HCT116 (cell line): ENCODE measurements around the gene CYTL1. TPM values are rescaled to one million over a fixed set of nuclear protein-coding genes. Genes with fewer than 3 reads are reported as not detected.

ENCODE experiments used
- ATAC-seq: fragments of 200-7000 bp; cut with Tn5 transposase; 2 replicates; pipeline ENCODE4 v1.9.1; 2020; ENCODE audit warnings: mild to moderate bottlenecking, moderate library complexity
- BruUV-seq: library from RNA; stranded (reverse); fragments of 400-500 nt; replicated peaks from 2 replicates; lab custom pipeline; 2021; lab: Mats Ljungman, UMichigan
- CTCF ChIA-PET: fragments of 300-600 bp; sonication (Branson Sonifier 250); formaldehyde crosslinking; loops from one replicate; lab custom pipeline; 2021; ENCODE audit warnings: antibody characterized with exemption; lab: Charles Lee
- POLR2A ChIA-PET: fragments of 300-600, 350-600 bp; sonication (Branson Sonifier 250); formaldehyde crosslinking; loops from one replicate; lab custom pipeline; 2021; ENCODE audit warnings: antibody characterized with exemption; lab: Charles Lee
- RAD21 ChIA-PET, 2 experiments: fragments of 300-600 bp; sonication (Branson Sonifier 250); formaldehyde crosslinking; loops; one replicate each; lab custom pipeline; 2023; ENCODE audit warnings: low total read pairs in 2 of 2; ENCODE audit not compliant: uncharacterized antibody in 2 of 2, unreplicated experiment in 2 of 2, low non-redundant PET in 1 of 2; lab: Charles Lee
- DNase-seq: peaks from one replicate; pipeline ENCODE4 v3.0.0-alpha.2; 2010; ENCODE audit warnings: low read depth, low spot score
- H2AFZ ChIP-seq: fragments of 200-600 bp; shearing (Covaris generic), sonication (generic); 2 replicates; pipeline ENCODE4 v1.6.1; 2017; ENCODE audit warnings: low read depth, mixed run types, mixed read lengths, antibody characterized with exemption, low read length; ENCODE audit not compliant: poor library complexity, severe bottlenecking
- H3K27ac ChIP-seq: 2 replicates; pipeline ENCODE4 v1.5.1; 2012; ENCODE audit warnings: low read depth, low read length
- H3K27me3 ChIP-seq: fragments of 200-600 bp; sonication (generic); 2 replicates; pipeline ENCODE4 v1.6.1; 2016; ENCODE audit warnings: mixed run types, low read length, mixed read lengths; ENCODE audit not compliant: insufficient read depth
- H3K36me3 ChIP-seq, 2 experiments: fragments of 200-500 bp in 1 of 2; fragments of 200-600 bp in 1 of 2; sonication (Bioruptor generic) in 1 of 2; sonication (generic) in 1 of 2; 2 replicates each; pipeline versions ENCODE4 v1.5.1 to v1.6.1; 2014 to 2016; ENCODE audit warnings: low read length in 2 of 2, inconsistent platforms in 1 of 2, mixed read lengths in 1 of 2, mixed run types in 1 of 2; ENCODE audit not compliant: insufficient read depth in 2 of 2, control insufficient read depth in 1 of 2
- H3K4me1 ChIP-seq, 2 experiments: fragments of 200-600 bp in 1 of 2; sonication (generic) in 1 of 2; 2 replicates each; pipeline versions ENCODE4 v1.5.1 to v1.6.1; 2012 to 2017; ENCODE audit warnings: low read length in 2 of 2, inconsistent platforms in 1 of 2, mild to moderate bottlenecking in 1 of 2, mixed read lengths in 1 of 2, mixed run types in 1 of 2, moderate library complexity in 1 of 2; ENCODE audit not compliant: insufficient read depth in 2 of 2, control insufficient read depth in 1 of 2
- H3K4me2 ChIP-seq: fragments of 200-600 bp; sonication (generic); 2 replicates; pipeline ENCODE4 v1.6.1; 2017; ENCODE audit warnings: mixed run types, low read length, mixed read lengths
- H3K4me3 ChIP-seq, 2 experiments: fragments of 200-600 bp in 1 of 2; sonication (generic) in 1 of 2; replicated peaks in 1 of 2; 2 replicates each; pipeline ENCODE4 v1.5.1; 2011 to 2016; ENCODE audit warnings: low read length in 2 of 2, control low read depth in 1 of 2, low read depth in 1 of 2, mild to moderate bottlenecking in 1 of 2, mixed read lengths in 1 of 2, mixed run types in 1 of 2
- H3K79me2 ChIP-seq: fragments of 200-600 bp; sonication (generic); 2 replicates; pipeline ENCODE4 v1.6.1; 2017; ENCODE audit warnings: mild to moderate bottlenecking, mixed run types, low read length, moderate library complexity, mixed read lengths; ENCODE audit not compliant: insufficient read depth
- H3K9ac ChIP-seq: fragments of 200-600 bp; sonication (generic); 2 replicates; pipeline ENCODE4 v1.6.1; 2016; ENCODE audit warnings: low read length, mixed read lengths
- H3K9me2 ChIP-seq: fragments of 200-600 bp; sonication (generic), shearing (Covaris generic); 2 replicates; pipeline ENCODE4 v1.6.1; 2017; ENCODE audit warnings: mixed run types, mild to moderate bottlenecking, moderate library complexity; ENCODE audit not compliant: insufficient read depth
- H3K9me3 ChIP-seq, 2 experiments: fragments of 200-500 bp in 1 of 2; fragments of 200-600 bp in 1 of 2; sonication (Bioruptor generic) in 1 of 2; sonication (generic) in 1 of 2; 2 replicates each; pipeline ENCODE4 v1.6.1; 2014 to 2017; ENCODE audit warnings: low read length in 2 of 2, mixed read lengths in 2 of 2, inconsistent platforms in 1 of 2, low read depth in 1 of 2, mild to moderate bottlenecking in 1 of 2, mixed run types in 1 of 2, moderate library complexity in 1 of 2; ENCODE audit not compliant: control insufficient read depth in 1 of 2, insufficient read depth in 1 of 2
- H4K20me1 ChIP-seq: fragments of 200-600 bp; sonication (generic), shearing (Covaris generic); 2 replicates; pipeline ENCODE4 v1.6.1; 2017; ENCODE audit warnings: mixed run types, mild to moderate bottlenecking, moderate library complexity; ENCODE audit not compliant: insufficient read depth
- EZH2 ChIP-seq: fragments of 200-600 bp; sonication (generic); IDR thresholded peaks from 2 replicates; pipeline ENCODE4 v1.6.1; 2017; ENCODE audit warnings: antibody characterized with exemption, mixed run types
- EZH2phosphoT487 ChIP-seq: fragments of 200-600 bp; IDR thresholded peaks from 2 replicates; pipeline ENCODE4 v1.6.1; 2018; ENCODE audit warnings: antibody characterized with exemption, borderline replicate concordance
- JUND ChIP-seq: IDR thresholded peaks from 2 replicates; pipeline ENCODE4 v1.6.1; 2012
- POLR2AphosphoS5 ChIP-seq: IDR thresholded peaks from 2 replicates; pipeline ENCODE4 v1.6.1; 2011; ENCODE audit warnings: mild to moderate bottlenecking, low read depth, low read length, moderate library complexity
- SIN3A ChIP-seq: IDR thresholded peaks from 2 replicates; pipeline ENCODE4 v1.6.1; 2012; ENCODE audit warnings: low read depth
- SP1 ChIP-seq: IDR thresholded peaks from 2 replicates; pipeline ENCODE4 v1.6.1; 2012; ENCODE audit warnings: low read depth
- ZFX ChIP-seq: fragments of 450-650 bp; IDR thresholded peaks from 2 replicates; pipeline ENCODE4 v1.6.1; 2017
- intact Hi-C: fragments of 100-400 bp; cut with micrococcal nuclease; formaldehyde crosslinking; loops from 2 replicates; pipeline ENCODE4 v1.10.0; 2022
- total RNA-seq: library from RNA; stranded (reverse); gene quantifications from one replicate; pipeline ENCODE4 v1.2.1, GENCODE V29; 2021; ENCODE audit not compliant: unreplicated experiment
- TF ChIP-seq, protein P1 (sequence below), 3 experiments: fragments of 200-600 bp in 1 of 3; sonication (generic) in 1 of 3; IDR thresholded peaks in 2 of 3; conservative IDR thresholded peaks in 1 of 3; 2 replicates each; pipeline ENCODE4 v1.5.1; 2012 to 2017; ENCODE audit warnings: low read depth in 2 of 3, low read length in 2 of 3, antibody characterized with exemption in 1 of 3, borderline replicate concordance in 1 of 3, control low read depth in 1 of 3, mild to moderate bottlenecking in 1 of 3, mixed read lengths in 1 of 3, mixed run types in 1 of 3, moderate library complexity in 1 of 3; ENCODE audit not compliant: insufficient read depth in 1 of 3
- TF ChIP-seq, protein P2 (sequence below): IDR thresholded peaks from 2 replicates; pipeline ENCODE4 v1.6.1; 2011; ENCODE audit warnings: mild to moderate bottlenecking, low read length, moderate library complexity; ENCODE audit not compliant: insufficient replicate concordance; ENCODE audit errors: extremely low read depth
- TF ChIP-seq, protein P3 (sequence below): IDR thresholded peaks from 2 replicates; pipeline ENCODE4 v1.6.1; 2012

CYTL1 gene
- total RNA-seq, 1 experiment from 2014 or later, result not detected

DNA sequence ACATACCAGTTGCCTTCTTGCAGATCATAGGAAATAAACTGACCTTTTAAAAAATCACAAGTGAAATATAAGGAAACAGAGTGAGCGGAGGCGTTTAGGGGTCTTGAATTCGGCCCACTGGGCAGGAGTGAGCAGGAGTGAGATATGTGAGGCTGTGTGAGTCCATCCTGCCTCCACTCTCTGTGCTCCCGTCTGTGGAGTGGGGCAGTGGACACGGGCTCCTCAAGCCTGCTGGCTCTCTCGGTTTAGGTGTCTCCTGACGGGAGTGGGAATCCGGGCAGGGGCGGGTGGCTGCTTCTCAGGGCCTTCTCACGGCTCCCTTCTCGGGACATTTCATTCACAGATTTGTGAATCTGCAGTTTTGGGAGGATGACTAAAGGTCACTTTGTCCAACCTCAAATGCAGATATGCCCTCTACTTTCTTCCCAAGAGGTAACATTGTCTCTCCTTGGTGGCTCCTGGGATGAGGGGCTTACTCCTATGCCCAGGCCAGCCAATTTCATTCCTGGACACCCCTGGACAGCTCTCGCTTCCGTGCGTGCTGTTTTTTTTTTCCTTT is 27.6 kb downstream of the CYTL1 start:
- no peak overlapping the region for H3K9ac ChIP-seq
- H3K4me2 ChIP-seq, result peak overlapping the region; percentile 53
- H2AFZ ChIP-seq, result no peak overlapping the region
- H3K36me3 ChIP-seq, result no peaks in the 10 kb centered on the region
- no peaks in the 10 kb centered on the region for H4K20me1 ChIP-seq
- H3K27ac ChIP-seq, result no peak overlapping the region
- POLR2A ChIA-PET, result no interaction called here
- CTCF ChIA-PET, result no interaction called here
- no peak for DNase-seq
- no peak for TF ChIP-seq JUND
- TF ChIP-seq ZFX, result no peak
- TF ChIP-seq, protein P1, sequence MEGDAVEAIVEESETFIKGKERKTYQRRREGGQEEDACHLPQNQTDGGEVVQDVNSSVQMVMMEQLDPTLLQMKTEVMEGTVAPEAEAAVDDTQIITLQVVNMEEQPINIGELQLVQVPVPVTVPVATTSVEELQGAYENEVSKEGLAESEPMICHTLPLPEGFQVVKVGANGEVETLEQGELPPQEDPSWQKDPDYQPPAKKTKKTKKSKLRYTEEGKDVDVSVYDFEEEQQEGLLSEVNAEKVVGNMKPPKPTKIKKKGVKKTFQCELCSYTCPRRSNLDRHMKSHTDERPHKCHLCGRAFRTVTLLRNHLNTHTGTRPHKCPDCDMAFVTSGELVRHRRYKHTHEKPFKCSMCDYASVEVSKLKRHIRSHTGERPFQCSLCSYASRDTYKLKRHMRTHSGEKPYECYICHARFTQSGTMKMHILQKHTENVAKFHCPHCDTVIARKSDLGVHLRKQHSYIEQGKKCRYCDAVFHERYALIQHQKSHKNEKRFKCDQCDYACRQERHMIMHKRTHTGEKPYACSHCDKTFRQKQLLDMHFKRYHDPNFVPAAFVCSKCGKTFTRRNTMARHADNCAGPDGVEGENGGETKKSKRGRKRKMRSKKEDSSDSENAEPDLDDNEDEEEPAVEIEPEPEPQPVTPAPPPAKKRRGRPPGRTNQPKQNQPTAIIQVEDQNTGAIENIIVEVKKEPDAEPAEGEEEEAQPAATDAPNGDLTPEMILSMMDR (IDR thresholded peaks at IDR 0.05 in 2 of 3, conservative IDR thresholded peaks at IDR 0.05 in 1 of 3; ENCODE audit: borderline replicate concordance in 1 of 3, insufficient read depth in 1 of 3, low read depth in 2 of 3, low read length in 2 of 3), result no peak
- TF ChIP-seq, protein P2, sequence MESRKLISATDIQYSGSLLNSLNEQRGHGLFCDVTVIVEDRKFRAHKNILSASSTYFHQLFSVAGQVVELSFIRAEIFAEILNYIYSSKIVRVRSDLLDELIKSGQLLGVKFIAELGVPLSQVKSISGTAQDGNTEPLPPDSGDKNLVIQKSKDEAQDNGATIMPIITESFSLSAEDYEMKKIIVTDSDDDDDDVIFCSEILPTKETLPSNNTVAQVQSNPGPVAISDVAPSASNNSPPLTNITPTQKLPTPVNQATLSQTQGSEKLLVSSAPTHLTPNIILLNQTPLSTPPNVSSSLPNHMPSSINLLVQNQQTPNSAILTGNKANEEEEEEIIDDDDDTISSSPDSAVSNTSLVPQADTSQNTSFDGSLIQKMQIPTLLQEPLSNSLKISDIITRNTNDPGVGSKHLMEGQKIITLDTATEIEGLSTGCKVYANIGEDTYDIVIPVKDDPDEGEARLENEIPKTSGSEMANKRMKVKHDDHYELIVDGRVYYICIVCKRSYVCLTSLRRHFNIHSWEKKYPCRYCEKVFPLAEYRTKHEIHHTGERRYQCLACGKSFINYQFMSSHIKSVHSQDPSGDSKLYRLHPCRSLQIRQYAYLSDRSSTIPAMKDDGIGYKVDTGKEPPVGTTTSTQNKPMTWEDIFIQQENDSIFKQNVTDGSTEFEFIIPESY, result no peak
- no peak for TF ChIP-seq EZH2
- no peak for TF ChIP-seq POLR2AphosphoS5
- no peak for TF ChIP-seq EZH2phosphoT487
- no peak for TF ChIP-seq SIN3A
- TF ChIP-seq, protein P3, sequence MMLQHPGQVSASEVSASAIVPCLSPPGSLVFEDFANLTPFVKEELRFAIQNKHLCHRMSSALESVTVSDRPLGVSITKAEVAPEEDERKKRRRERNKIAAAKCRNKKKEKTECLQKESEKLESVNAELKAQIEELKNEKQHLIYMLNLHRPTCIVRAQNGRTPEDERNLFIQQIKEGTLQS, result no peak
- no peak for TF ChIP-seq SP1
- H3K4me3 ChIP-seq, result no peak overlapping the region
- peaks cover 9 to 20% of the 10 kb centered on the region in 2 experiments; a peak in 3 of 4 replicates for H3K4me1 ChIP-seq
- no peaks in the 10 kb centered on the region for H3K9me2 ChIP-seq
- ATAC-seq, result no peak
- no peaks in the 10 kb centered on the region for H3K79me2 ChIP-seq
- no TSS peak for BruUV-seq
- H3K27me3 ChIP-seq, result no peaks in the 10 kb centered on the region
- intact Hi-C loops, result loop anchor here (10.0 kb wide), 1 partner anchor 317 kb away; no protein-coding TSS in a partner anchor
- H3K9me3 ChIP-seq, result no peaks in the 10 kb centered on the region
- RAD21 ChIA-PET, result interaction anchor here (0.6 kb wide), 2 partner anchors 234 to 608 kb away, joined by 3 to 4 read pairs; no protein-coding TSS in a partner anchor
